ENCODE measurements around the gene GALNS.
"Not testable (repeated sequence)": the region's sequence is repeated elsewhere in the genome, so short reads cannot be mapped to it uniquely, and the experiment has no call there.

DNA sequence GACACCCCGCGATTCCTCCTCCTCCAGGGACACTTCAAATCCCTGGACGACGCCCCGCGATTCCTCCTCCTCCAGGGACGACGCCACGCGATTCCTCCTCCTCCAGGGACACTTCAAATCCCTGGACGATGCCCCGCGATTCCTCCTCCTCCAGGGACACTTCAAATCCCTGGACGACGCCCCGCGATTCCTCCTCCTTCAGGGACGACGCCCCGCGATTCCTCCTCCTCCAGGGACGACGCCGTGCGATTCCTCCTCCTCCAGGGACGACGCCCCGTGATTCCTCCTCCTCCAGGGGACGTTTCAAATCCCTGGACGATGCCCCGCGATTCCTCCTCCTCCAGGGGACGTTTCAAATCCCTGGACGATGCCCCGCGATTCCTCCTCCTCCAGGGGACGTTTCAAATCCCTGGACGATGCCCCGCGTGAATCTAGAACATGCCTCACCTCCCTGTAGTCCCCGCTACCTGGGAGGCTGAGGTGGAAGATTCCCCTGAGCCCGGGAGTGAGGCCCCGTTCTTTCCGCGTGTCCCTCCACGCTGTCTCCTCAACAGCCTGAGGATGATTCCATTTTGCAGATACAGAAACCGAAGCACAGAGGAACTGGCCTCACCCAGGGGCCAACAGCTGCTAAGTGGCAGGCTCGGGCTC, 33.1 kb upstream of the GALNS start:
- TF ChIP-seq, protein P1, sequence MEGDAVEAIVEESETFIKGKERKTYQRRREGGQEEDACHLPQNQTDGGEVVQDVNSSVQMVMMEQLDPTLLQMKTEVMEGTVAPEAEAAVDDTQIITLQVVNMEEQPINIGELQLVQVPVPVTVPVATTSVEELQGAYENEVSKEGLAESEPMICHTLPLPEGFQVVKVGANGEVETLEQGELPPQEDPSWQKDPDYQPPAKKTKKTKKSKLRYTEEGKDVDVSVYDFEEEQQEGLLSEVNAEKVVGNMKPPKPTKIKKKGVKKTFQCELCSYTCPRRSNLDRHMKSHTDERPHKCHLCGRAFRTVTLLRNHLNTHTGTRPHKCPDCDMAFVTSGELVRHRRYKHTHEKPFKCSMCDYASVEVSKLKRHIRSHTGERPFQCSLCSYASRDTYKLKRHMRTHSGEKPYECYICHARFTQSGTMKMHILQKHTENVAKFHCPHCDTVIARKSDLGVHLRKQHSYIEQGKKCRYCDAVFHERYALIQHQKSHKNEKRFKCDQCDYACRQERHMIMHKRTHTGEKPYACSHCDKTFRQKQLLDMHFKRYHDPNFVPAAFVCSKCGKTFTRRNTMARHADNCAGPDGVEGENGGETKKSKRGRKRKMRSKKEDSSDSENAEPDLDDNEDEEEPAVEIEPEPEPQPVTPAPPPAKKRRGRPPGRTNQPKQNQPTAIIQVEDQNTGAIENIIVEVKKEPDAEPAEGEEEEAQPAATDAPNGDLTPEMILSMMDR (IDR thresholded peaks at IDR 0.05; ENCODE audit: low read length) = not testable (repeated sequence)
- not testable (repeated sequence) for TF ChIP-seq EZH2 (IDR thresholded peaks at IDR 0.05; ENCODE audit: borderline replicate concordance, low read length)

Measured in OCI-LY1 (cell line).